Heart right ventricle (tissue), 16 donors: ENCODE data around the gene TMEM123. TPM values are rescaled to one million over a fixed set of nuclear protein-coding genes. Genes with fewer than 3 reads are reported as not detected.
"Not testable (repeated sequence)": the region's sequence is repeated elsewhere in the genome, so short reads cannot be mapped to it uniquely, and the experiment has no call there.

ENCODE experiments used
- ATAC-seq, 8 donors: fragments of 200-7000 bp; cut with Tn5 transposase; one replicate each; pipeline ENCODE4 v1.9.1; 2020; ENCODE audit warnings: mild to moderate bottlenecking in 8 of 8, moderate library complexity in 8 of 8, moderate number of reproducible peaks in 1 of 8
- DNase-seq, 2 donors: peaks; one replicate each; pipeline ENCODE4 v3.0.0-alpha.2; 2020
- H3K27ac ChIP-seq, 10 donors: fragments of 200-600 bp; sonication (generic) in 2 of 10; one replicate each; pipeline versions ENCODE4 v1.5.0 to v1.8.0; 2020 to 2022; ENCODE audit warnings: mild to moderate bottlenecking in 3 of 10
- H3K27me3 ChIP-seq, 7 donors: fragments of 200-600 bp; one replicate each; pipeline ENCODE4 v1.8.0; 2021 to 2022; ENCODE audit warnings: mild to moderate bottlenecking in 2 of 7
- H3K36me3 ChIP-seq, 9 donors: fragments of 200-600 bp; sonication (generic) in 1 of 9; one replicate each; pipeline versions ENCODE4 v1.5.0 to v1.8.0; 2020 to 2022; ENCODE audit warnings: mild to moderate bottlenecking in 2 of 9
- H3K4me1 ChIP-seq, 9 donors: fragments of 200-600 bp; sonication (generic) in 1 of 9; one replicate each; pipeline versions ENCODE4 v1.5.0 to v1.8.0; 2020 to 2022; ENCODE audit warnings: mild to moderate bottlenecking in 4 of 9
- H3K4me3 ChIP-seq, 10 donors: fragments of 200-600 bp; sonication (generic) in 2 of 10; one replicate each; pipeline versions ENCODE4 v1.5.0 to v1.8.0; 2020 to 2022; ENCODE audit warnings: mild to moderate bottlenecking in 7 of 10, moderate library complexity in 2 of 10
- H3K9me3 ChIP-seq, 11 donors: fragments of 200-600 bp in 10 of 11; sonication (generic) in 2 of 11; one replicate each; pipeline versions ENCODE4 v1.5.0 to v1.8.0; 2013 to 2022; ENCODE audit warnings: mild to moderate bottlenecking in 2 of 11, control low read depth in 1 of 11, moderate library complexity in 1 of 11
- CTCF ChIP-seq, 9 donors: fragments of 200-600 bp; sonication (generic) in 2 of 9; IDR thresholded peaks; one replicate each; pipeline versions ENCODE4 v1.5.0 to v1.8.0; 2021 to 2022; ENCODE audit warnings: antibody characterized with exemption in 9 of 9, mild to moderate bottlenecking in 5 of 9, moderate library complexity in 1 of 9
- WGBS, 2 donors: extraction: QIAGEN DNeasy Blood & Tissue Kit; methylation state at CpG; one replicate each; pipeline ENCODE4 v1.1.7; 2013; ENCODE audit warnings: inconsistent platforms in 1 of 2; 5-methylcytosine and 5-hydroxymethylcytosine counted together
- intact Hi-C, 10 donors: fragments of 100-400 bp; cut with DNase I; formaldehyde crosslinking; loops; one replicate each; pipeline versions ENCODE4 v1.11.1 to v1.14.2; 2022
- polyA plus RNA-seq, 2 donors: library from polyadenylated mRNA; stranded (reverse); fragments of 200-250 nt; gene quantifications; one replicate each; pipeline ENCODE4 v1.2.3, GENCODE V29; 2013
- total RNA-seq, 10 donors: library from RNA; stranded (reverse); fragmentation: NEBNext Ultra II Directional in 3 of 10; extraction: Animal tissue kit (Norgen Biotek cat#: 25700) in 3 of 10; gene quantifications; one replicate each; pipeline versions ENCODE4 v1.2.1 to v1.2.4, GENCODE V29; 2021 to 2023
- donor health status: Arrhythmogenic right ventricular cardiomyopathy.
- donor health status: ischemic (EF 13 %, LVEDD 7.1; RV severe dilation, severe dysfunction).
- donor health status: healthy with polysubstance abuse.
- donor health status: DM: no; HTN: yes; CAD: no.
- donor health status: DM: no; HTN: no; CAD: no.
- donor health status: ischemic (EF 25% LVEDD 6.9; RV normal size, moderate dysfunction).
- donor health status: ischemic (EF 25% LVEDD 5.7; RV mildly dilated, moderate dysfunction).
- donor health status: healthy.
- donor health status: DM: yes; HTN: yes; CAD: no.
- donor health status: Ischemic cardiomyopathy.
- donor health status: ischemic (EF 35%, LVEDD 5.7; RV mildly dilated, moderate dysfunction).
- donor health status: nonischemic (EF 11% LVEDD 7.7; RV severe dilation, severe dysfunction).
- donor health status: DM: yes; HTN: yes; CAD: no.
- donor health status: PGD.
- donor health status: ischemic (EF 29% LVEDD 5.4; RV normal size, mild dysfunction).
- donor health status: nonischemic (EF 23%, LVEDD 6.1; RV moderate dilation, normal function).

TMEM123 gene
- total and polyA plus RNA-seq, 12 donors, result 18.7 to 98.7 (median 77.4) TPM

- H3K9me3 ChIP-seq, result peaks cover 0 to 9% (median 0%) of the 10 kb centered on the region in 11 donors
- peaks cover 0 to 27% (median 0%) of the 10 kb centered on the region in 9 donors for H3K4me1 ChIP-seq
- H3K27ac ChIP-seq, result no peak overlapping the region
- DNase-seq (no peak), ATAC-seq (no peak)
- intact Hi-C loops, result no loop called here
- H3K27me3 ChIP-seq, result no peaks in the 10 kb centered on the region
- H3K36me3 ChIP-seq, result peaks cover 0 to 14% (median 0%) of the 10 kb centered on the region in 9 donors
- H3K4me3 ChIP-seq, result no peak overlapping the region
- TF ChIP-seq CTCF (IDR thresholded peaks at IDR 0.05), result no peak
- 84 to 89% methylated on average over 2 of the region's 2 CpGs for WGBS, 2 donors
Measured at GRCh38 chr11:102436976-102437375, 15.6 kb downstream of the TMEM123 start.

GRCh38 chr11:102436561-102436960 is 16.0 kb downstream of the TMEM123 start:
- DNase-seq (no peak), ATAC-seq (no peak)
- no peaks in the 10 kb centered on the region for H3K27me3 ChIP-seq
- TF ChIP-seq CTCF (IDR thresholded peaks at IDR 0.05), result no peak
- H3K4me3 ChIP-seq, result no peak overlapping the region
- peaks cover 0 to 27% (median 0%) of the 10 kb centered on the region in 9 donors for H3K4me1 ChIP-seq
- peaks cover 0 to 9% (median 0%) of the 10 kb centered on the region in 11 donors for H3K9me3 ChIP-seq
- no peak overlapping the region for H3K27ac ChIP-seq
- peaks cover 0 to 14% (median 0%) of the 10 kb centered on the region in 9 donors for H3K36me3 ChIP-seq
- 91 to 93% methylated on average over 3 of the region's 3 CpGs for WGBS, 2 donors
- intact Hi-C loops, result no loop called here

- peaks cover 0 to 14% (median 0%) of the 10 kb centered on the region in 9 donors for H3K36me3 ChIP-seq
Measured at GRCh38 chr11:102435688-102436087, 16.9 kb downstream of the TMEM123 start.

GRCh38 chr11:102433571-102433970 is 19.0 kb downstream of the TMEM123 start:
- H3K4me3 ChIP-seq, H3K27me3 ChIP-seq, DNase-seq, H3K9me3 ChIP-seq, H3K27ac ChIP-seq, ATAC-seq, intact Hi-C loops: not testable (repeated sequence)
- Histone ChIP-seq H3K36me3 (peaks cover 0 to 14% (median 0%) of the 10 kb centered on the region in 9 donors), H3K4me1 (peaks cover 0 to 49% (median 18%) of the 10 kb centered on the region in 9 donors)
- WGBS, 2 donors, result 98 to 99% methylated on average over 3 of the region's 3 CpGs

More at GRCh38 chr11:102435688-102436087, 16.9 kb downstream of the TMEM123 start:
- no peak for DNase-seq
- Histone ChIP-seq H3K4me3 (no peak overlapping the region), H3K9me3 (peaks cover 0 to 9% (median 0%) of the 10 kb centered on the region in 11 donors), H3K4me1 (peaks cover 0 to 34% (median 3%) of the 10 kb centered on the region in 9 donors), H3K27ac (no peak overlapping the region), H3K27me3 (no peaks in the 10 kb centered on the region)
- TF ChIP-seq CTCF (IDR thresholded peaks at IDR 0.05), result no peak
- intact Hi-C loops, result no loop called here
- ATAC-seq, result no peak
- 95 to 97% methylated on average over 3 of the region's 3 CpGs for WGBS, 2 donors

GRCh38 chr11:102432560-102432959 is 20.0 kb downstream of the TMEM123 start:
- H3K9me3 ChIP-seq, intact Hi-C loops, H3K4me3 ChIP-seq, H3K27ac ChIP-seq, H3K27me3 ChIP-seq, ATAC-seq, DNase-seq: not testable (repeated sequence)
- WGBS, 2 donors, result 96 to 100% methylated on average over 2 of the region's 2 CpGs
- peaks cover 0 to 52% (median 18%) of the 10 kb centered on the region in 9 donors for H3K4me1 ChIP-seq
- peaks cover 0 to 14% (median 0%) of the 10 kb centered on the region in 9 donors for H3K36me3 ChIP-seq
